Activated T-helper 1 cell treated with anti-CD3 and anti-CD28 coated beads, Interleukin-12 subunit alpha, Interleukin-12 subunit beta, Interleukin-2, Interleukin-4 antibody, amounts not matched to agents 30 ng/mL and 10 ng/mL and 1 ng/mL, durations not matched to agents 14 hours and 24 hours and 36 hours (primary cell): ENCODE results near the gene DIP2A. TPM values are rescaled to one million over a fixed set of nuclear protein-coding genes. Genes with fewer than 3 reads are reported as not detected.
"Not testable (repeated sequence)": the region's sequence is repeated elsewhere in the genome, so short reads cannot be mapped to it uniquely, and the experiment has no call there.

Experiments
- DNase-seq: peaks from one replicate; pipeline ENCODE4 v3.0.0; 2021; ENCODE audit warnings: low spot score
- H3K27ac Mint-ChIP-seq: one replicate; pipeline ENCODE4 v1.8.0; 2021; ENCODE audit warnings: mild to moderate bottlenecking, mixed read lengths
- H3K27me3 Mint-ChIP-seq: one replicate; pipeline ENCODE4 v1.8.0; 2022; ENCODE audit warnings: mild to moderate bottlenecking, moderate library complexity, mixed read lengths; ENCODE audit not compliant: insufficient read depth
- H3K36me3 Mint-ChIP-seq: one replicate; pipeline ENCODE4 v1.8.0; 2021; ENCODE audit warnings: low read depth, mixed read lengths
- H3K4me1 Mint-ChIP-seq: one replicate; pipeline ENCODE4 v1.8.0; 2021; ENCODE audit warnings: low read depth, mixed read lengths
- H3K4me3 Mint-ChIP-seq: one replicate; pipeline ENCODE4 v1.8.0; 2021; ENCODE audit warnings: mild to moderate bottlenecking, moderate library complexity, mixed read lengths
- H3K9me3 Mint-ChIP-seq: one replicate; pipeline ENCODE4 v1.8.0; 2021; ENCODE audit warnings: mixed read lengths
- intact Hi-C: fragments of 100-400 bp; cut with micrococcal nuclease; formaldehyde crosslinking; loops from one replicate; pipeline ENCODE4 v1.15.1; 2024
- total RNA-seq: library from RNA; stranded (reverse); gene quantifications from 2 replicates; pipeline ENCODE4 v1.2.3, GENCODE V29; 2022

Gene DIP2A
- total RNA-seq, 1 donor from 2014 or later = 33.6 TPM

DNA sequence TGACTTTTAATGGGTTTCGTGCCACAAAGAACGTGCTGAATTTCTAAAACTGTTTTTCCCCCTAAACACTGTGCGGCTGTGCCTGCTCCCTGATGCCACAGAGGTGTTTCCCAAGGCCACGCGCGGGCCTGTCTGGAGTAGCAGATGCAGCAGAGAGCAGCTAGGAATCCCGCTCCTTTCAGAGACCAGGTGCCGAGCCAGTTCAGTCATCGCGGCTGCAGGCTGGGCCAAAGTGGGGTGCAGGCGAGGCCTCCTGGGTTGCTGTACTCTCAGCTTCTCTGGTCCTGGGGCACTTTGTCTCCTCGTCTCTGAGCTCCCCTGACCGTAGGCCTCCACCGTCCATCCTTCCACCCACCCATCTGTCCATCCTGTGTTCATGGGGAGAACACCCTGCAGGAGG is 17.4 kb upstream of the DIP2A start:
- no peak for DNase-seq
- intact Hi-C loops = no loop called here
- H3K27me3 Mint-ChIP-seq = no peaks in the 10 kb centered on the region
- H3K36me3 Mint-ChIP-seq = peaks cover 28% of the 10 kb centered on the region
- H3K27ac Mint-ChIP-seq = no peak overlapping the region
- H3K9me3 Mint-ChIP-seq = no peaks in the 10 kb centered on the region
- no peak overlapping the region for H3K4me3 Mint-ChIP-seq
- no peaks in the 10 kb centered on the region for H3K4me1 Mint-ChIP-seq

DNA sequence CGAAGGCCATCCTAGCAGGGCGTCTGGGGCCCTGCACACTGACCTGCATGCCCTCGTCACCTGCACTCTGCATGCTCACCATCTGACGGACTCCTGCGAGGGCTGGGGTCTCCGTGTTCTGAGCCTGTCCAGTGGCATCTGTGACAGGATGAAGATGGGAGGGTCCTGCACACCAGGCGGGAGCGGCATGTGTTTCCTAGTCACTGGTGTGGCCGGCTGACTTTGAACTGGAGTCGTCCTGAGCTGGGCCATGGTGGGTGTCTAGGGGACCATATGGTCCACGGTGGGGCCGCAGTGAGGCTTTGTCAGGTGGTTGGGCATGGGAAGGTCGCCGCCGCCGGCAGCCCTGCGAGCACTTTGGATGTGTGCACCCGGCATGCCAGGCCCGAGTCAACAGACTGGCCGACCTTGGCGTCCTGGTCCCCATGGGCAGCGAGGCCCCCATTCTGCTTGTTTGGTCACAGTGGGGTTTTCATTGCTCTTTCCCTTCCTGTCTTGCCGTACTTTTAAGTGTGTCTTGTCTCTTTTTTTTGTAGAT is 16.7 kb upstream of the DIP2A start:
- H3K4me3 Mint-ChIP-seq = no peak overlapping the region
- peaks cover 28% of the 10 kb centered on the region for H3K36me3 Mint-ChIP-seq
- no peak for DNase-seq
- no peak overlapping the region for H3K27ac Mint-ChIP-seq
- H3K9me3 Mint-ChIP-seq = no peaks in the 10 kb centered on the region
- intact Hi-C loops = no loop called here
- no peaks in the 10 kb centered on the region for H3K4me1 Mint-ChIP-seq
- no peaks in the 10 kb centered on the region for H3K27me3 Mint-ChIP-seq

DNA sequence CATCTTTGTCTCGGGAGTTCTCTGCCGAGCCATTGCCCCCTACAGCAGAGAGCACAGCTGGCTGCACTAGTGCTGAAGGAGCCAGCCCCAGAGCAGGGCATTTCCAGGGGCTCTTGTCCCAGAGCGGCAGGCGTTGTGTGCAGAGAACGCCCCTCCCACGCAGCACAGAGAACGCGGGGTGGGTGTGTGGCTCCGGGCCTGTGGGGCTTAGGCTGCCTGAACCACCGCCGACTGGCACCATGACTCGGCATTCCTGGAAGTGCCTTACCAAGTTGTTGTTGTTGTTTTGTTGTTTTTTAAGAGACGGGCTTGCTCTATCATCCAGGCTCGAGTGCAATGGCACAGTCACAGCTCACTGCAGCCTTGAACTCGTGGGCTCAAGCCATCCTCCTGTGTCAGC is 15.8 kb upstream of the DIP2A start:
- peaks cover 5% of the 10 kb centered on the region for H3K4me1 Mint-ChIP-seq
- intact Hi-C loops = no loop called here
- peaks cover 5% of the 10 kb centered on the region for H3K9me3 Mint-ChIP-seq
- peaks cover 25% of the 10 kb centered on the region for H3K36me3 Mint-ChIP-seq
- H3K27ac Mint-ChIP-seq = no peak overlapping the region
- DNase-seq = no peak
- H3K27me3 Mint-ChIP-seq = no peaks in the 10 kb centered on the region
- no peak overlapping the region for H3K4me3 Mint-ChIP-seq

DNA sequence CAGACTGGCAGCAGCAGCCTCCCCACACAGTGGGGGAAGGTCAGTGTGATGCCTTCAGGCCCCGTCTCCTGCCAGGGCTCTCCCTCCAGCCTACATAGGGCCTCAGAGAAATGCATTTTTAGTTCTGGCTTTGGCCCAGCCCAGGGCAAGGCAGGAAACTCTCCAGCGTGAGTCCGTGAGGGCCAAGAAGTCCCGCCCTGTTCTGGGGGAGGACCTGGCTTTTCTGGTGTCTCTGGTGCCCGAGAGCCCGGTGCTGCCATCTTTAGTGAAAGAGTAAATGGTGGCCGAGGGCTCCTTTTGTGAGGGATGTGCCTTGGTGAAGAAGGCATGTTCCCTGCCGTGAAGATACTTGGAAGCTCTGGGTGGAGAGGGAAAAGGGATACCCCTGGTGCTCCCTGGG is 14.8 kb upstream of the DIP2A start:
- peaks cover 30% of the 10 kb centered on the region for H3K36me3 Mint-ChIP-seq
- H3K4me3 Mint-ChIP-seq = no peak overlapping the region
- peaks cover 5% of the 10 kb centered on the region for H3K4me1 Mint-ChIP-seq
- peaks cover 15% of the 10 kb centered on the region for H3K9me3 Mint-ChIP-seq
- no peaks in the 10 kb centered on the region for H3K27me3 Mint-ChIP-seq
- DNase-seq = no peak
- H3K27ac Mint-ChIP-seq = no peak overlapping the region
- intact Hi-C loops = no loop called here

DNA sequence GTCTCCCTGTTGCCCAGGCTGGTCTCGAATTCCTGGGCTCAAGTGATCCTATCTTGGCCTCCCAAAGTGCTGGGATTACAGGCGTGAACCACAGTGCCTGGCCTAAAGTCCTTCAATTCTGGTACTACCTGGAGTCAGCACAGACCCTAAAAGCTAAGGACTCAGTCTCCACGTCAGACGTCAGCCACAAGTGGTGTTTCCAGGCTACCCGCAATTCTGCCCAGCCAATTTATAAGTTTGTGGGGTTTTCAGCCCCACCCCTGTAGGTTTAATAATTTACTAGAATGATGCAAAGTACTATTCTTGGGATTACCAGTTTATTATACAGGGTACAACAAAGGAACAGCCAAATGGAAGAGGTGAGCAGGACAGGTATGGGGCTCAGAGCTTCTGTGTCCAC is 10.6 kb upstream of the DIP2A start:
- H3K9me3 Mint-ChIP-seq = peaks cover 23% of the 10 kb centered on the region
- H3K27me3 Mint-ChIP-seq = no peaks in the 10 kb centered on the region
- H3K36me3 Mint-ChIP-seq = peaks cover 26% of the 10 kb centered on the region
- intact Hi-C loops = no loop called here
- no peak overlapping the region for H3K4me3 Mint-ChIP-seq
- H3K4me1 Mint-ChIP-seq = peaks cover 5% of the 10 kb centered on the region
- no peak for DNase-seq
- no peak overlapping the region for H3K27ac Mint-ChIP-seq

DNA sequence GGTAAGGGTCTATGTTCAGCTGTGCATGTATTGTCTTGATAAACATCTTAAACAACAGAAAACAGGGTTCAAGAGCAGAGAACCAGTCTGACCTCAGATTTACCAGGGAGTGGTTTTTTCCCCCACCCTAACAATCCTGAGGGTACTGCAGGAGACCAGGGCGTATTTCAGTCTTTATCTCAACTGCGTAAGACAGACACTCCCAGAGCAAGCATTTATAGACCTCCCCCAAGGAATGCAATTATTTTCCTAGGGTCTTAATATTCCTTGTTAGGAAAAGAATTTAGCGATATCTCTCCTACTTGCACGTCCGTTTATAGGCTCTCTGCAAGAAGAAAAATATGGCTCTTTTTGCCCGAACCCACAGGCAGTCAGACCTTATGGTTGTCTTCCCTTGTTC is 9.8 kb upstream of the DIP2A start:
- DNase-seq, H3K27me3 Mint-ChIP-seq, H3K4me1 Mint-ChIP-seq, H3K4me3 Mint-ChIP-seq, H3K27ac Mint-ChIP-seq, intact Hi-C loops: not testable (repeated sequence)
- H3K36me3 Mint-ChIP-seq = peaks cover 28% of the 10 kb centered on the region
- H3K9me3 Mint-ChIP-seq = peaks cover 23% of the 10 kb centered on the region

DNA sequence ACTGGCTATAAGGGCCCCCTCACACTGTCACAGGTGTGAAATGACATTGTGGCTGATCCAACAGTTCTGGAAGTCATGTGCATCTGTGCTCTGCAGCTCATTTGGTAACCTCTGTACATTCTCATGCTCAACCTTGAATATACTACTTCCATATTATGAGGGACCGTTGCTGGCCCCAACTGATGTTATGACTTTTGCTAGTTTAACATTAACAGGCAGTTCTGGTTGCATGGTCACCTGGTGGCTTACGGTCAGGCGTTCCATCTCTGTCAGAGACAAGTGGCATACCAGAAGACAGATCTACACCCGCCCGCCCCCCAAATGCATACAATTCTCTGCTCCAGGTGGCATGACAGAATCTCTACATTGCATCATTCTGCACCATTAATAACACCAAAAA is 6.0 kb upstream of the DIP2A start:
- Mint-ChIP-seq H3K36me3 (peaks cover 26% of the 10 kb centered on the region), H3K4me1 (peaks cover 11% of the 10 kb centered on the region), H3K9me3 (peaks cover 17% of the 10 kb centered on the region), H3K27ac (no peak overlapping the region), H3K4me3 (no peak overlapping the region), H3K27me3 (no peaks in the 10 kb centered on the region)
- DNase-seq = no peak
- intact Hi-C loops = no loop called here

DNA sequence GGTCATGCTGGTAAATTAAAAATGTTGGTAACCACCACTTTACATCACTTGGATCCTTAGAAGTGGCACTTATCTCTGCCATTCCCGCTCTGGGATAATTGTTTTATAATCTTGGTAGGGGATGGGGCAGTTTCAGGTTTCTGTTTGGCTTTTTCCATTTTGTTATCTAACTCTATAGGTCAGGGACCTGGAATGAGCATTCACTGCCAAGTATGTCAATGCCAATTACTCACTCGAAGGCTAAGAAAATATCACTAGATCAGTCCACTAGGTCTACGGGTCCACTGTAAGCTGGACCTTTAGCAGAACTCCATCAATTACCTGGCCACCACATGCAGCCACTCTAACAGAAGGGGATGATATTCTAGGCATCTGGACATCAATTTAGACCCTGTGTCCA is 4.5 kb upstream of the DIP2A start:
- Mint-ChIP-seq H3K27me3 (no peaks in the 10 kb centered on the region), H3K9me3 (peaks cover 6% of the 10 kb centered on the region), H3K27ac (no peak overlapping the region), H3K36me3 (peaks cover 21% of the 10 kb centered on the region), H3K4me1 (peaks cover 13% of the 10 kb centered on the region), H3K4me3 (no peak overlapping the region)
- intact Hi-C loops = no loop called here
- no peak for DNase-seq

DNA sequence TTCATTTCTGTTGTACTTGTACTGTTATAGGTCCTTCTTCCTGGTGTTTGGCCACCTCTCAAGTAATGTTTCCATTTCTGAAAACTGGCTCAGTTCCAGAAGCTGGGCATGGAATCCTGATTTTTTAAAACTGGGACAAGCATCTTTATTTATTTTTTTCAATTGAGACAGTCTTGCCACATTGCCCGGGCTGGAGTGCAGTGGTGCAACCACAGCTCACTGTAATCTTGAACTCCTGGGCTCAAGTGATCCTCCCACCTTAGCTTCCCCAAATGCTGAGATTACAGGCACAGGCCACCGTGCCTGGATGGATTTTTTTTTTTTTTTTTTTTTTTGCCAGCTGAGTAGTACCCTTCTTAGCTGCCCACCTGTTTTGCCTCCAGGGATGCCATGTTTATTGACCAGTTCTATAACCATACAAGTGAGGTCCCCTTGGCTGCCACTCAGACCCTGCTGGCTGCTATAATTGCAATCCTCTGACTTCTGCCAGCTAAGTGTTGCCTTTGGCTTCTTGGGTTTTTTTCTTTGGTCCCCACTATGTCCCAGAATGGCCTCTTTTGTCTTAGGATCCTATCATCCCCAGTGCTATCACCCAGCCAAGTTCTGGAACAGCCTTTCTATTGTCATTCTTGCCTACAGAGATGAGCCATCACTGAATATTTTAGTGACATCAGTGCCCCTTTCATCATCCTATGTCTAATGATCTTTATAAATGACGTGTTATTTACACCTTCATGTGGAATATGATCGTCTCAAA is 3.9 kb upstream of the DIP2A start:
- intact Hi-C loops = no loop called here
- H3K27ac Mint-ChIP-seq = no peak overlapping the region

DNA sequence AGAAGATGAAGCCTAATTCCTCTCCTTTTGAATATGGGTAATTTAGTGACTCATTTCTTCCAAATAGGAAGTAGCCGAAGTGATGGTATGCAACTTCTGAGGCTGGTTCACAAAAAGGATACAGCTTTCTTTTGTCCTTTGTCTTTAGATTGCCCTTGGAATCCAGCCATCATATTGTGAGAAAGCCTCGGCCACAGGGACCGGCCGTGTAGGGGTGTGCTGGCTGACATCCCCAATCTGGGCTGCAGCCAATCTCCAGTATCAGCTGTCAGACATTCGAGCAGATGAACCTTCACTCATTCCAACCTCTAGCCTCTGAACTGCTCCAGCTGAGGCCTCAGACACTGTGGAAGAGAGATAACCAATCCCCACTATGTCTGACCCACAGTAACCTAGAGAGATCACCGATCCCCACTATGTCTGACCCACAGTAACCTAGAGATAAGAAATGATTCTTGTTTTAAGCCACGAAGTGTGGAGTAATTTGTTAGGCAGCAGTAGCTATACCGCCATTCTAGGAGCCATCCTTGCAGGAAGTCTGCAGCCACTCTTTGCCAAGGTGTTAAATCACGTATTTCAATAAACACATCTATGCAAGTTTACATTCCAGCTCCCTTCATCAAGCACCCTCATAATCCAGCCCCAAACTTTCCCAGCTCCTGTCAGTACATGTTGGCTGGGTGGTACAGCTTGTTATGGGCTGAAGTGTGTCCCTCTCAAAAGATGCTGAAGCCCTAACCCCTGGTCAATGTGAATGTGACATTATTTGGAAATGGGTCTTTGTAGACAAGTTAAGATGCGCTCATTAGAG is 2.9 kb upstream of the DIP2A start:
- DNase-seq = no peak
- no peaks in the 10 kb centered on the region for H3K9me3 Mint-ChIP-seq
- no peaks in the 10 kb centered on the region for H3K27me3 Mint-ChIP-seq
- H3K27ac Mint-ChIP-seq = peak overlapping the region; percentile 4
- H3K4me1 Mint-ChIP-seq = peaks cover 23% of the 10 kb centered on the region
- peak overlapping the region; percentile 25 for H3K4me3 Mint-ChIP-seq
- intact Hi-C loops = no loop called here
- H3K36me3 Mint-ChIP-seq = peaks cover 10% of the 10 kb centered on the region

More for the DNA sequence above, 3.9 kb upstream of the DIP2A start:
- Mint-ChIP-seq H3K36me3 (peaks cover 18% of the 10 kb centered on the region), H3K27me3 (no peaks in the 10 kb centered on the region), H3K9me3 (peaks cover 4% of the 10 kb centered on the region), H3K4me1 (peaks cover 15% of the 10 kb centered on the region), H3K4me3 (no peak overlapping the region)
- DNase-seq = no peak

DNA sequence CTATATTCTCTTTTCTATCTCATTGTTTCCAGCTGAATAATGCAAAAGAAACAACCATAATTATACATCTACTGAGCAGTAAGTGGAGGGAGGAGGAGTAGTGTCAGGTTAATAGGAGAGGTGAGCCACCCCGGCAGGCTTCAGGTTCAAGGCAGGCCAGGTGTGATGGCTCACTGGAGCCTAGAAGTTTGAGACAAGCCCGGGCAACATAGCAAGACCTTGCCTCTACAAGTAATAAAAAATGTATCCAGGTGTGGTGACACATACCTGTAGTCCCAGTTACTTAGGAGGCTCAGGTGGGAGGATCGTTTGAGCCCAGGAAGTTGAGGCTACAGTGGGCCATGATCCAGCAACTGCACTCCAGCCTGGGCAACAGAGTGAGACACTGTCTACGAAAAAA is 1.9 kb upstream of the DIP2A start:
- Mint-ChIP-seq H3K36me3 (peaks cover 12% of the 10 kb centered on the region), H3K27me3 (no peaks in the 10 kb centered on the region), H3K9me3 (no peaks in the 10 kb centered on the region), H3K4me3 (peak overlapping the region; percentile 25), H3K27ac (no peak overlapping the region), H3K4me1 (peaks cover 29% of the 10 kb centered on the region)
- no peak for DNase-seq
- intact Hi-C loops = no loop called here

DNA sequence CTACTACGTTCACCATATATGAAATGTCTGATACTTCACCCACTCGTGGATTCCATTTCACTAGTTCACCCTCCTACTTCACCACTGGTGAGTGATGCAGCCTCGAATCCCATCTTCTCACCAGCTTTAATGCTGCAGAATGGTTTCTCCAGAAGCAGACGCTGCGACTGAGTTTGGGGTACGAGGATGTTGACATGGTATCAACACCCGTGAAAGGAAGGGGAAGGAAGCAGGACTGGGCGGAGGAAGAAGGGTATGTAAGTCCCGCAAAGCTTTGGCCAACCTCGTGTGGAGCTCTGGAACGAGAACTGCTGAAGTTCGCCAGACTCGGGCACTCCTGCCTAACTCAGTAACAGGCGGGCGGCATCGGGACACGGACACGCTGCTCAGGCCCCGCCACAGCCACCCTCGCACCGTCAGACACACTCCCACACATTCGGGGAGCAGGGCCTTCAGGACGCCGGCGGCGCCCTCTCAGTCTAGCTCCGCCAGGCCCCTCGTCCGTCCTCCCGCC is 833 bp upstream of the DIP2A start:
- Mint-ChIP-seq H3K4me1 (peaks cover 37% of the 10 kb centered on the region), H3K36me3 (peaks cover 13% of the 10 kb centered on the region), H3K27ac (peak overlapping the region; percentile 91), H3K27me3 (no peaks in the 10 kb centered on the region), H3K9me3 (no peaks in the 10 kb centered on the region), H3K4me3 (peak overlapping the region; percentile 91)
- peak; percentile 24 for DNase-seq
- intact Hi-C loops = loop anchor here (1.0 to 2.0 kb wide), 5 partner anchors 101 to 229 kb away; partner anchors contain the start of genes LSS, PCNT, PRMT2 and YBEY

DNA sequence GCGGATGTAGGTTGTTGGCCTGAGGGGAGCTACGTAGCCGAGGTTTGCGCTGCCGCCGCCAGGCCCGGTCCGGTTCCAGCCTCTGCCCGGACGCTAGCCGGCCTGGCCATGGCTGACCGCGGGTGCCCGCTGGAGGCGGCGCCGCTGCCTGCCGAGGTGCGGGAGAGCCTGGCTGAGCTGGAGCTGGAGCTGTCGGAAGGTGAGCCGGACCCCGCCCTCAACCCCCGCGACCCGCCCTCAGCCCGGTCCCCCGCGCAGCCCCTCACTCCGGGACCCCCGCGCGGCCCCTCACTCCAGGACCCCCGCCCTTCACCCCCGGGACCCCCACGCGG is 299 bp downstream of the DIP2A start:
- H3K9me3 Mint-ChIP-seq = no peaks in the 10 kb centered on the region
- no peak overlapping the region for H3K27ac Mint-ChIP-seq
- H3K4me1 Mint-ChIP-seq = peaks cover 43% of the 10 kb centered on the region
- H3K27me3 Mint-ChIP-seq = no peaks in the 10 kb centered on the region
- H3K4me3 Mint-ChIP-seq = peak overlapping the region; percentile 80
- H3K36me3 Mint-ChIP-seq = peaks cover 12% of the 10 kb centered on the region
- intact Hi-C loops = loop anchor here (1.0 to 2.0 kb wide), 3 partner anchors 100 to 230 kb away; partner anchors contain the start of gene LSS
- no peak for DNase-seq
